ENCODE results near the gene KCNJ14. TPM values are rescaled to one million over a fixed set of nuclear protein-coding genes. Genes with fewer than 3 reads are reported as not detected.
A peak's percentile ranks its signal among the peaks of the same experiment; 100 is the strongest.

KCNJ14 gene
- total RNA-seq, 1 donor from 2014 or later = 1.4 TPM

- H4K20me1 ChIP-seq (ENCODE audit: insufficient read depth, low read length) = no peaks in the 10 kb centered on the region
Observed at GRCh38 chr19:48417421-48417820, 38.0 kb upstream of the KCNJ14 start.

DNA sequence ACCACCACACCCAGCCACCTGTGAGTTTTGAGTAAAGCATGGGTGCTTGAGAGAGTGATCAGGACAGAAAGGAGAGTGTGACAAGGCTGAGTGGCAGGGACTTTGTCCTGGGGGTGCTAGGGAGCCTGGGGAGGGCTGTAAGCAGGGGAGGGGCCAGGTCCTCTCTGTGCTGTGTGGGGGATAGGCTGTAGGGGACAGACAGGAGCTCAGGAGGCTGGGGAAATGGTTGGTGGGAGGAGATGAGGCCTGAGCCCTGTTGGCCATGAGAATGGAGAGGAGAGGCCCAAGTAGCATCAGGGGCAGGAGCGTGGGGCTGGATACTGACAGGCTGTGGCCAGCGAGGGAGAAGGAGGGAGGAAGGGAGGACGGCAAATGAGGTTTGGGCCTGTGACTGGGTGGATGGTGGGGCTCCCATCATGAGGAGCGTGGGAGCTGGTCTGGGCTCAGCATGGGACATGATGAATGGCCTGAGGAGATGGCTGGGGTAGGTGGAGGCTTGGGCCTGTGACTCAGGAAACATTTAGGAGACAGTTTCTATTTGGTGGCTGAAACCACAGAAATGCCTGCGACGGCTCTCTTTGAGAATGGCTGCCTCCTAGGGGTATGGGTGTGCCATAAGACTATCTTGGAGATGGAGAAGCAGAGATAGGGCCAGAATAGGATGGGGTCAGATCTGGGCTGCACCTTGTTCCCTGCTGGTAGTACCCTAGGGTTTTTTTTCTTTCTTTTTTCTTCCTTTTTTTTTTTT, 36.9 kb upstream of the KCNJ14 start:
- Mint-ChIP-seq H3K4me3 (ENCODE audit: unreplicated experiment) (no peak overlapping the region), H3K27ac (ENCODE audit: unreplicated experiment) (peak overlapping the region; percentile 87), H3K36me3 (ENCODE audit: low read depth, unreplicated experiment) (peaks cover 18% of the 10 kb centered on the region), H3K4me1 (ENCODE audit: low read depth, unreplicated experiment) (peaks cover 14% of the 10 kb centered on the region), H3K9me3 (ENCODE audit: unreplicated experiment) (no peaks in the 10 kb centered on the region), H3K27me3 (ENCODE audit: low read depth, unreplicated experiment) (no peaks in the 10 kb centered on the region)
- no peaks in the 10 kb centered on the region for H4K20me1 ChIP-seq (ENCODE audit: insufficient read depth, low read length)
- H3K27me3 ChIP-seq (ENCODE audit: insufficient read depth, low read length) = no peaks in the 10 kb centered on the region
- H3K79me2 ChIP-seq (ENCODE audit: insufficient read depth, low read length) = no peaks in the 10 kb centered on the region
- no peaks in the 10 kb centered on the region for H3K9me3 ChIP-seq (ENCODE audit: insufficient read depth, low read depth, low read length)
- peak overlapping the region; percentile 66 for H3K4me2 ChIP-seq (ENCODE audit: low read length)
- TF ChIP-seq, protein P1, sequence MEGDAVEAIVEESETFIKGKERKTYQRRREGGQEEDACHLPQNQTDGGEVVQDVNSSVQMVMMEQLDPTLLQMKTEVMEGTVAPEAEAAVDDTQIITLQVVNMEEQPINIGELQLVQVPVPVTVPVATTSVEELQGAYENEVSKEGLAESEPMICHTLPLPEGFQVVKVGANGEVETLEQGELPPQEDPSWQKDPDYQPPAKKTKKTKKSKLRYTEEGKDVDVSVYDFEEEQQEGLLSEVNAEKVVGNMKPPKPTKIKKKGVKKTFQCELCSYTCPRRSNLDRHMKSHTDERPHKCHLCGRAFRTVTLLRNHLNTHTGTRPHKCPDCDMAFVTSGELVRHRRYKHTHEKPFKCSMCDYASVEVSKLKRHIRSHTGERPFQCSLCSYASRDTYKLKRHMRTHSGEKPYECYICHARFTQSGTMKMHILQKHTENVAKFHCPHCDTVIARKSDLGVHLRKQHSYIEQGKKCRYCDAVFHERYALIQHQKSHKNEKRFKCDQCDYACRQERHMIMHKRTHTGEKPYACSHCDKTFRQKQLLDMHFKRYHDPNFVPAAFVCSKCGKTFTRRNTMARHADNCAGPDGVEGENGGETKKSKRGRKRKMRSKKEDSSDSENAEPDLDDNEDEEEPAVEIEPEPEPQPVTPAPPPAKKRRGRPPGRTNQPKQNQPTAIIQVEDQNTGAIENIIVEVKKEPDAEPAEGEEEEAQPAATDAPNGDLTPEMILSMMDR (IDR thresholded peaks at IDR 0.05; ENCODE audit: insufficient read depth, low read depth, low read length) = peak; percentile 10
- no peak for TF ChIP-seq EZH2 (IDR thresholded peaks at IDR 0.05; ENCODE audit: insufficient read depth, low read length)
- H3K9ac ChIP-seq (ENCODE audit: low read length) = no peak overlapping the region
- FAIRE-seq (no peak), DNase-seq (ENCODE audit: low read depth) (peak; percentile 56)
- peaks cover 18% of the 10 kb centered on the region for H3K4me1 ChIP-seq (ENCODE audit: insufficient read depth, low read length)
- H3K27ac ChIP-seq (ENCODE audit: low read depth, low read length) = no peak overlapping the region
- H3K4me3 ChIP-seq (ENCODE audit: insufficient read depth, low read depth, low read length) = no peak overlapping the region
- H3K36me3 ChIP-seq (ENCODE audit: insufficient read depth, low read length) = no peaks in the 10 kb centered on the region
- H2AFZ ChIP-seq (ENCODE audit: low read depth, low read length) = no peak overlapping the region

More at GRCh38 chr19:48417421-48417820, 38.0 kb upstream of the KCNJ14 start:
- FAIRE-seq = no peak
- Mint-ChIP-seq H3K9me3 (ENCODE audit: unreplicated experiment) (no peaks in the 10 kb centered on the region), H3K36me3 (ENCODE audit: low read depth, unreplicated experiment) (peaks cover 14% of the 10 kb centered on the region), H3K4me3 (ENCODE audit: unreplicated experiment) (no peak overlapping the region), H3K27ac (ENCODE audit: unreplicated experiment) (no peak overlapping the region), H3K4me1 (ENCODE audit: low read depth, unreplicated experiment) (peaks cover 14% of the 10 kb centered on the region), H3K27me3 (ENCODE audit: low read depth, unreplicated experiment) (no peaks in the 10 kb centered on the region)
- H3K27me3 ChIP-seq (ENCODE audit: insufficient read depth, low read length) = no peaks in the 10 kb centered on the region
- H3K79me2 ChIP-seq (ENCODE audit: insufficient read depth, low read length) = no peaks in the 10 kb centered on the region
- H3K27ac ChIP-seq (ENCODE audit: low read depth, low read length) = no peak overlapping the region
- no peak for TF ChIP-seq EZH2 (IDR thresholded peaks at IDR 0.05; ENCODE audit: insufficient read depth, low read length)
- TF ChIP-seq, protein P1 (IDR thresholded peaks at IDR 0.05; ENCODE audit: insufficient read depth, low read depth, low read length) = no peak
- no peak overlapping the region for H3K9ac ChIP-seq (ENCODE audit: low read length)
- no peak overlapping the region for H3K4me2 ChIP-seq (ENCODE audit: low read length)
- no peaks in the 10 kb centered on the region for H3K9me3 ChIP-seq (ENCODE audit: insufficient read depth, low read depth, low read length)
- H3K4me1 ChIP-seq (ENCODE audit: insufficient read depth, low read length) = peaks cover 18% of the 10 kb centered on the region
- no peak overlapping the region for H2AFZ ChIP-seq (ENCODE audit: low read depth, low read length)
- no peaks in the 10 kb centered on the region for H3K36me3 ChIP-seq (ENCODE audit: insufficient read depth, low read length)
- DNase-seq (ENCODE audit: low read depth) = no peak
- H3K4me3 ChIP-seq (ENCODE audit: insufficient read depth, low read depth, low read length) = no peak overlapping the region
